T-cell (primary cell): Measurements from ENCODE around the gene WNT3. TPM values are rescaled to one million over a fixed set of nuclear protein-coding genes. Genes with fewer than 3 reads are reported as not detected.

Experiments
- ATAC-seq, 4 experiments: fragments of 200-7000 bp in 3 of 4; fragments of 150-1000 bp in 1 of 4; cut with Tn5 transposase; replicated peaks in 1 of 4; 1 replicate in 3 of 4; 2 replicates in 1 of 4; pipeline ENCODE4 v1.10.0; 2021; ENCODE audit warnings: moderate library complexity in 3 of 4, mild to moderate bottlenecking in 2 of 4, moderate number of reproducible peaks in 1 of 4
- CTCF ChIA-PET, 2 donors: fragments of 300-600 bp; sonication (Branson Sonifier 250); formaldehyde crosslinking; loops; one replicate each; lab custom pipeline; 2022; ENCODE audit warnings: antibody characterized with exemption in 2 of 2; lab: Charles Lee
- POLR2A ChIA-PET, 2 donors: fragments of 300-600 bp; sonication (Branson Sonifier 250); formaldehyde crosslinking; loops; one replicate each; lab custom pipeline; 2022; ENCODE audit warnings: antibody characterized with exemption in 2 of 2; lab: Charles Lee
- DNase-seq, 35 experiments: peaks; one replicate each; pipeline versions ENCODE4 v3.0.0 to v3.0.0-alpha.2; 2013 to 2023
- H3K27ac ChIP-seq: one replicate; pipeline ENCODE4 v1.5.1; 2013; ENCODE audit warnings: low read length
- H3K27me3 ChIP-seq, 2 experiments: replicated peaks in 1 of 2; 1 replicate in 1 of 2; 2 replicates in 1 of 2; pipeline versions ENCODE4 v1.6.1 to v1.7.0; 2013; ENCODE audit warnings: low read length in 1 of 2, mixed read lengths in 1 of 2; ENCODE audit not compliant: control insufficient read depth in 2 of 2, insufficient read depth in 2 of 2; ENCODE audit errors: extremely low read depth in 1 of 2
- H3K36me3 ChIP-seq, 2 donors: 1 replicate in 1 of 2; 2 replicates in 1 of 2; pipeline versions ENCODE4 v1.6.1 to v1.7.0; 2013; ENCODE audit warnings: low read length in 1 of 2; ENCODE audit not compliant: control insufficient read depth in 2 of 2, insufficient read depth in 1 of 2; ENCODE audit errors: extremely low read depth in 1 of 2
- H3K4me1 ChIP-seq, 2 experiments: 1 replicate in 1 of 2; 2 replicates in 1 of 2; pipeline versions ENCODE4 v1.6.1 to v1.7.0; 2013; ENCODE audit warnings: low read length in 2 of 2, mixed read lengths in 1 of 2; ENCODE audit not compliant: insufficient read depth in 2 of 2, control insufficient read depth in 1 of 2; ENCODE audit errors: extremely low read depth in 1 of 2
- H3K4me3 ChIP-seq, 2 donors: 1 replicate in 1 of 2; 2 replicates in 1 of 2; pipeline versions ENCODE4 v1.5.1 to v1.7.0; 2013; ENCODE audit warnings: mild to moderate bottlenecking in 2 of 2, low read length in 1 of 2, moderate library complexity in 1 of 2; ENCODE audit not compliant: control insufficient read depth in 1 of 2; ENCODE audit errors: extremely low read depth in 1 of 2
- H3K9me3 ChIP-seq: 2 replicates; pipeline ENCODE4 v1.7.0; 2013
- H3K27ac Mint-ChIP-seq, 2 donors: one replicate each; pipeline ENCODE4 v1.8.0; 2020 to 2021; ENCODE audit warnings: mild to moderate bottlenecking in 2 of 2, mixed read lengths in 2 of 2
- H3K27me3 Mint-ChIP-seq, 2 donors: one replicate each; pipeline ENCODE4 v1.8.0; 2021 to 2022; ENCODE audit warnings: mixed read lengths in 2 of 2
- H3K36me3 Mint-ChIP-seq: one replicate; pipeline ENCODE4 v1.8.0; 2021; ENCODE audit warnings: mixed read lengths
- H3K4me1 Mint-ChIP-seq, 3 donors: one replicate each; pipeline ENCODE4 v1.8.0; 2020 to 2022; ENCODE audit warnings: mixed read lengths in 3 of 3, mild to moderate bottlenecking in 1 of 3
- H3K4me3 Mint-ChIP-seq, 3 donors: one replicate each; pipeline ENCODE4 v1.8.0; 2020 to 2022; ENCODE audit warnings: mild to moderate bottlenecking in 3 of 3, mixed read lengths in 3 of 3, moderate library complexity in 3 of 3
- H3K9me3 Mint-ChIP-seq, 3 donors: one replicate each; pipeline ENCODE4 v1.8.0; 2020 to 2022; ENCODE audit warnings: mixed read lengths in 3 of 3
- WGBS: methylation state at CpG from one replicate; pipeline ENCODE4 v1.1.5; 2013; ENCODE audit warnings: missing lambda C conversion rate; ENCODE audit not compliant: insufficient coverage; 5-methylcytosine and 5-hydroxymethylcytosine counted together
- total RNA-seq, 35 experiments: library from RNA in 6 of 35; stranded (reverse) in 6 of 35; fragments of 120-200 nt in 1 of 35; gene quantifications; one replicate each; pipeline versions ENCODE4 v1.2.1 to v1.2.4 and lab custom pipeline; 2013 to 2026

WNT3 gene
- total RNA-seq, 5 donors from 2014 or later (not counting 1 experiment from before 2014, with no cell fraction given) = 0.09 to 0.12 (median 0.10) TPM; not detected in 2

GRCh38 chr17:46817901-46818209, 637 bp downstream of the WNT3 start:
- CTCF ChIA-PET = no interaction called here

GRCh38 chr17:46817151-46817900, 1.2 kb downstream of the WNT3 start:
- Mint-ChIP-seq H3K9me3 (no peaks in the 10 kb centered on the region), H3K4me1 (peaks cover 19 to 29% (median 23%) of the 10 kb centered on the region in 3 donors), H3K27ac (no peak overlapping the region), H3K4me3 (peak overlapping the region; percentile 46 to 77 (median 59)), H3K27me3 (peaks cover 74 to 96% of the 10 kb centered on the region in 2 donors), H3K36me3 (no peaks in the 10 kb centered on the region)
- ATAC-seq (no peak), DNase-seq (no peak)
- Histone ChIP-seq H3K4me3 (no peak overlapping the region), H3K27me3 (peaks cover 2 to 99% of the 10 kb centered on the region in 2 experiments), H3K4me1 (peaks cover 0 to 32% of the 10 kb centered on the region in 2 experiments), H3K27ac (no peak overlapping the region), H3K9me3 (no peaks in the 10 kb centered on the region), H3K36me3 (no peaks in the 10 kb centered on the region)
- POLR2A ChIA-PET = no interaction called here
- CTCF ChIA-PET = no interaction called here
- WGBS = 20% methylated on average over 10 of the region's 22 CpGs

More at GRCh38 chr17:46817901-46818209, 637 bp downstream of the WNT3 start:
- no peak for DNase-seq
- WGBS = 14% methylated on average over 2 of the region's 5 CpGs
- POLR2A ChIA-PET = no interaction called here
- peaks cover 0 to 36% of the 10 kb centered on the region in 2 experiments for H3K4me1 ChIP-seq
- peaks cover 2 to 99% of the 10 kb centered on the region in 2 experiments for H3K27me3 ChIP-seq
- Mint-ChIP-seq H3K4me1 (peaks cover 19 to 29% (median 23%) of the 10 kb centered on the region in 3 donors), H3K4me3 (peak overlapping the region; percentile 46 to 77 (median 59)), H3K27ac (no peak overlapping the region), H3K27me3 (peaks cover 69 to 90% of the 10 kb centered on the region in 2 donors), H3K36me3 (no peaks in the 10 kb centered on the region), H3K9me3 (no peaks in the 10 kb centered on the region)
- no peaks in the 10 kb centered on the region for H3K36me3 ChIP-seq
- ATAC-seq = no peak
- H3K27ac ChIP-seq = no peak overlapping the region
- no peaks in the 10 kb centered on the region for H3K9me3 ChIP-seq
- no peak overlapping the region for H3K4me3 ChIP-seq

GRCh38 chr17:46815474-46816353, 2.8 kb downstream of the WNT3 start:
- Histone ChIP-seq H3K4me1 (peaks cover 0 to 32% of the 10 kb centered on the region in 2 experiments), H3K4me3 (no peak overlapping the region), H3K9me3 (no peaks in the 10 kb centered on the region), H3K36me3 (no peaks in the 10 kb centered on the region), H3K27ac (no peak overlapping the region), H3K27me3 (peaks cover 2 to 99% of the 10 kb centered on the region in 2 experiments)
- ATAC-seq (no peak), DNase-seq (no peak)
- Mint-ChIP-seq H3K27me3 (peaks cover 59 to 92% of the 10 kb centered on the region in 2 donors), H3K4me3 (no peak overlapping the region), H3K27ac (peak overlapping the region in 1 of 2 donors; percentile 61), H3K36me3 (no peaks in the 10 kb centered on the region), H3K9me3 (no peaks in the 10 kb centered on the region), H3K4me1 (peaks cover 18 to 27% (median 18%) of the 10 kb centered on the region in 3 donors)
- ChIA-PET CTCF (no interaction called here), POLR2A (no interaction called here)
- WGBS = 67% methylated on average over 11 of the region's 12 CpGs

GRCh38 chr17:46814446-46814845, 4.0 kb downstream of the WNT3 start:
- WGBS = 61% methylated on average over 5 of the region's 7 CpGs
- Mint-ChIP-seq H3K27me3 (peaks cover 49 to 80% of the 10 kb centered on the region in 2 donors), H3K4me1 (peaks cover 12 to 19% (median 17%) of the 10 kb centered on the region in 3 donors), H3K36me3 (no peaks in the 10 kb centered on the region), H3K4me3 (no peak overlapping the region), H3K27ac (no peak overlapping the region), H3K9me3 (no peaks in the 10 kb centered on the region)
- Histone ChIP-seq H3K4me3 (no peak overlapping the region), H3K27me3 (peaks cover 2 to 94% of the 10 kb centered on the region in 2 experiments), H3K27ac (no peak overlapping the region), H3K9me3 (no peaks in the 10 kb centered on the region), H3K36me3 (no peaks in the 10 kb centered on the region), H3K4me1 (peaks cover 0 to 25% of the 10 kb centered on the region in 2 experiments)
- ATAC-seq (no peak), DNase-seq (no peak)
- ChIA-PET CTCF (no interaction called here), POLR2A (interaction anchor here in 1 of 2 donors (0.7 kb wide), 1 partner anchor 41 kb away, joined by 6 read pairs; no protein-coding TSS in a partner anchor)

- peaks cover 2 to 91% of the 10 kb centered on the region in 2 experiments for H3K27me3 ChIP-seq
- ATAC-seq (no peak), DNase-seq (no peak)
- no peak overlapping the region for H3K27ac ChIP-seq
- CTCF ChIA-PET = no interaction called here
- Mint-ChIP-seq H3K27me3 (peaks cover 49 to 76% of the 10 kb centered on the region in 2 donors), H3K4me3 (no peak overlapping the region), H3K27ac (no peak overlapping the region), H3K4me1 (peaks cover 9 to 17% (median 15%) of the 10 kb centered on the region in 3 donors), H3K9me3 (no peaks in the 10 kb centered on the region), H3K36me3 (no peaks in the 10 kb centered on the region)
- WGBS = no CpG with 5 or more reads among the region's 3 CpGs
- no peaks in the 10 kb centered on the region for H3K9me3 ChIP-seq
- peaks cover 0 to 19% of the 10 kb centered on the region in 2 experiments for H3K4me1 ChIP-seq
- POLR2A ChIA-PET = no interaction called here
- H3K4me3 ChIP-seq = no peak overlapping the region
- no peaks in the 10 kb centered on the region for H3K36me3 ChIP-seq
These were observed 4.6 kb downstream of the WNT3 start for GRCh38 chr17:46813920-46814319.

GRCh38 chr17:46812624-46813318, 5.7 kb downstream of the WNT3 start:
- peaks cover 45 to 67% of the 10 kb centered on the region in 2 donors for H3K27me3 Mint-ChIP-seq

More at GRCh38 chr17:46812624-46813318, 5.7 kb downstream of the WNT3 start:
- ChIA-PET POLR2A (no interaction called here), CTCF (interaction anchor here in 1 of 2 donors (0.5 kb wide), 1 partner anchor 94 kb away, joined by 3 read pairs; no protein-coding TSS in a partner anchor)
- peaks cover 2 to 82% of the 10 kb centered on the region in 2 experiments for H3K27me3 ChIP-seq
- no peak overlapping the region for H3K27ac ChIP-seq
- Mint-ChIP-seq H3K4me1 (peaks cover 3 to 10% (median 8%) of the 10 kb centered on the region in 3 donors), H3K9me3 (no peaks in the 10 kb centered on the region), H3K27ac (no peak overlapping the region), H3K4me3 (no peak overlapping the region), H3K36me3 (no peaks in the 10 kb centered on the region)
- no peak for ATAC-seq
- H3K4me3 ChIP-seq = no peak overlapping the region
- WGBS = 58% methylated on average over 5 of the region's 6 CpGs
- no peak for DNase-seq
- H3K9me3 ChIP-seq = no peaks in the 10 kb centered on the region
- H3K4me1 ChIP-seq = peaks cover 0 to 8% of the 10 kb centered on the region in 2 experiments
- no peaks in the 10 kb centered on the region for H3K36me3 ChIP-seq
